IMR-90 (cell line): Measurements from ENCODE around the gene LAMC3. TPM values are rescaled to one million over a fixed set of nuclear protein-coding genes. Genes with fewer than 3 reads are reported as not detected.

Source experiments
- ATAC-seq: fragments of 200-7000 bp; cut with Tn5 transposase; 2 replicates; pipeline ENCODE4 v1.9.1; 2020; ENCODE audit warnings: low read depth, mild to moderate bottlenecking, moderate library complexity
- BruUV-seq: library from RNA; stranded (reverse); fragments of 400-500 nt; replicated peaks from 2 replicates; lab custom pipeline; 2021; lab: Mats Ljungman, UMichigan
- CTCF ChIA-PET: fragments of 300-600 bp; formaldehyde crosslinking; extraction: SDS; loops from one replicate; lab custom pipeline; 2021; ENCODE audit warnings: antibody characterized with exemption; lab: Yijun Ruan, JAX
- POLR2A ChIA-PET: fragments of 300-600 bp; sonication (Branson Sonifier 250); formaldehyde crosslinking; loops from one replicate; lab custom pipeline; 2022; ENCODE audit warnings: antibody characterized with exemption; ENCODE audit not compliant: unreplicated experiment; lab: Charles Lee
- DNase-seq: peaks from one replicate; pipeline ENCODE4 v3.0.0; 2013
- H2AFZ ChIP-seq: replicated peaks from 2 replicates; pipeline ENCODE3; 2013; ENCODE audit warnings: low read length, mild to moderate bottlenecking; ENCODE audit not compliant: poor library complexity
- H2AK5ac ChIP-seq: 2 replicates; pipeline ENCODE4 v1.6.1; 2013; ENCODE audit warnings: low read depth, low read length, inconsistent platforms
- H2AK9ac ChIP-seq: replicated peaks from 2 replicates; pipeline ENCODE3; 2013; ENCODE audit warnings: mild to moderate bottlenecking, low read depth, low read length, moderate library complexity; ENCODE audit not compliant: poor library complexity
- H2BK120ac ChIP-seq: 2 replicates; pipeline ENCODE4 v1.6.1; 2013; ENCODE audit warnings: low read depth, low read length, inconsistent platforms
- H2BK15ac ChIP-seq: 3 replicates; pipeline ENCODE4 v1.6.1; 2013; ENCODE audit warnings: low read depth, low read length, inconsistent platforms
- H2BK20ac ChIP-seq: 2 replicates; pipeline ENCODE4 v1.6.1; 2013; ENCODE audit warnings: low read depth, mild to moderate bottlenecking, inconsistent platforms, low read length, moderate library complexity
- H2BK5ac ChIP-seq: 2 replicates; pipeline ENCODE4 v1.6.1; 2013; ENCODE audit warnings: mild to moderate bottlenecking, low read depth, low read length, inconsistent platforms; ENCODE audit not compliant: poor library complexity, severe bottlenecking
- H3K14ac ChIP-seq: replicated peaks from 2 replicates; pipeline ENCODE4 v1.6.1; 2013; ENCODE audit warnings: low read depth, low read length, inconsistent platforms
- H3K18ac ChIP-seq: 2 replicates; pipeline ENCODE4 v1.6.1; 2013; ENCODE audit warnings: low read depth, low read length, control low read depth
- H3K23ac ChIP-seq: 2 replicates; pipeline ENCODE4 v1.6.1; 2013; ENCODE audit warnings: low read depth, low read length, inconsistent platforms
- H3K27ac ChIP-seq: 2 replicates; pipeline ENCODE4 v1.5.1; 2013; ENCODE audit warnings: mild to moderate bottlenecking, control low read depth, low read length; ENCODE audit not compliant: insufficient read depth
- H3K27me3 ChIP-seq: 2 replicates; pipeline ENCODE4 v1.6.1; 2013; ENCODE audit warnings: low read length; ENCODE audit not compliant: control insufficient read depth, insufficient read depth
- H3K36me3 ChIP-seq: 2 replicates; pipeline ENCODE4 v1.6.1; 2013; ENCODE audit warnings: low read length, mixed read lengths; ENCODE audit not compliant: control insufficient read depth, insufficient read depth
- H3K4ac ChIP-seq: 2 replicates; pipeline ENCODE4 v1.6.1; 2013; ENCODE audit warnings: low read depth, low read length, inconsistent platforms
- H3K4me1 ChIP-seq: 2 replicates; pipeline ENCODE4 v1.6.1; 2013; ENCODE audit warnings: low read length, mixed read lengths; ENCODE audit not compliant: control insufficient read depth, insufficient read depth
- H3K4me2 ChIP-seq: 2 replicates; pipeline ENCODE4 v1.6.1; 2013; ENCODE audit warnings: low read depth, mild to moderate bottlenecking, control low read depth, low read length, moderate library complexity
- H3K4me3 ChIP-seq: 2 replicates; pipeline ENCODE4 v1.5.1; 2013; ENCODE audit warnings: low read depth, mild to moderate bottlenecking, control low read depth, low read length, moderate library complexity; ENCODE audit not compliant: insufficient read depth
- H3K56ac ChIP-seq: 2 replicates; pipeline ENCODE4 v1.6.1; 2013; ENCODE audit warnings: low read length, inconsistent platforms; ENCODE audit not compliant: insufficient read depth; ENCODE audit errors: extremely low read depth
- H3K79me1 ChIP-seq, 2 experiments: 2 replicates each; pipeline ENCODE4 v1.6.1; 2013; ENCODE audit warnings: low read length in 2 of 2, inconsistent platforms in 1 of 2, low read depth in 1 of 2
- H3K9ac ChIP-seq: 2 replicates; pipeline ENCODE4 v1.6.1; 2013; ENCODE audit warnings: low read depth, low read length, control low read depth
- H3K9me1 ChIP-seq: 2 replicates; pipeline ENCODE4 v1.6.1; 2013; ENCODE audit warnings: low read length, inconsistent platforms; ENCODE audit not compliant: insufficient read depth
- H3K9me3 ChIP-seq: 2 replicates; pipeline ENCODE4 v1.6.1; 2013; ENCODE audit warnings: low read length; ENCODE audit not compliant: control insufficient read depth, insufficient read depth
- H4K20me1 ChIP-seq: 2 replicates; pipeline ENCODE4 v1.6.1; 2013; ENCODE audit warnings: low read length, inconsistent platforms; ENCODE audit not compliant: insufficient read depth
- H4K5ac ChIP-seq: 2 replicates; pipeline ENCODE4 v1.6.1; 2013; ENCODE audit warnings: mild to moderate bottlenecking, low read depth, low read length, control low read depth
- H4K8ac ChIP-seq, 2 experiments: 2 replicates each; pipeline ENCODE4 v1.6.1; 2013; ENCODE audit warnings: low read depth in 2 of 2, low read length in 2 of 2, control low read depth in 1 of 2, inconsistent platforms in 1 of 2
- H4K91ac ChIP-seq: 2 replicates; pipeline ENCODE4 v1.6.1; 2013; ENCODE audit warnings: low read depth, low read length, inconsistent platforms; ENCODE audit not compliant: insufficient read depth
- BHLHE40 ChIP-seq: fragments of 150-350 bp; IDR thresholded peaks from 2 replicates; pipeline ENCODE4 v1.6.1; 2016; ENCODE audit warnings: mild to moderate bottlenecking, low read depth, low read length
- CTCF ChIP-seq: conservative IDR thresholded peaks from 2 replicates; pipeline ENCODE4 v1.5.1; 2012; ENCODE audit warnings: mild to moderate bottlenecking, low read depth, low read length, improper control_type of control experiment
- ELK1 ChIP-seq: fragments of 150-350 bp; IDR thresholded peaks from 2 replicates; pipeline ENCODE4 v1.6.1; 2016; ENCODE audit warnings: low read depth, mild to moderate bottlenecking, low read length, moderate library complexity, borderline replicate concordance
- FOS ChIP-seq: fragments of 150-350 bp; IDR thresholded peaks from 2 replicates; pipeline ENCODE4 v1.6.1; 2016; ENCODE audit warnings: low read depth, low read length
- MAZ ChIP-seq: IDR thresholded peaks from 2 replicates; pipeline ENCODE4 v1.6.1; 2012; ENCODE audit warnings: low read depth, mild to moderate bottlenecking, low read length, improper control_type of control experiment, moderate library complexity, borderline replicate concordance
- POLR2A ChIP-seq: IDR thresholded peaks from 2 replicates; pipeline ENCODE4 v1.6.1; 2012; ENCODE audit warnings: mild to moderate bottlenecking, low read depth, low read length
- RFX5 ChIP-seq: IDR thresholded peaks from 2 replicates; pipeline ENCODE4 v1.8.0; 2012; ENCODE audit warnings: low read depth, mild to moderate bottlenecking, low read length, moderate library complexity
- USF2 ChIP-seq: fragments of 150-350 bp; IDR thresholded peaks from 2 replicates; pipeline ENCODE4 v1.6.1; 2017; ENCODE audit warnings: mild to moderate bottlenecking, antibody characterized with exemption, low read length, low read depth
- WGBS, 2 experiments: methylation state at CpG; one replicate each; pipeline versions ENCODE4 v1.1.5 to v1.1.7; 2013; ENCODE audit warnings: missing lambda C conversion rate in 2 of 2; ENCODE audit not compliant: insufficient read length in 1 of 2; ENCODE audit errors: extremely low coverage in 2 of 2; 5-methylcytosine and 5-hydroxymethylcytosine counted together
- dilution Hi-C: fragments of 300-500 bp; cut with HindIII; formaldehyde crosslinking; loops from one replicate; pipeline ENCODE4 v1.14.3; 2018; ENCODE audit warnings: low sequenced_read_pairs; ENCODE audit not compliant: unreplicated experiment
- in situ Hi-C: fragments of 300-500 bp; cut with MboI; formaldehyde crosslinking; loops from 3 replicates; pipeline ENCODE4 v1.14.3; 2019; ENCODE audit warnings: low sequenced_read_pairs, inconsistent platforms, mixed read lengths
- intact Hi-C: fragments of 100-400 bp; cut with micrococcal nuclease; formaldehyde crosslinking; loops from 2 replicates; pipeline ENCODE4 v1.10.0; 2022
- polyA plus RNA-seq, 3 experiments: library from polyadenylated mRNA; depleted of rRNA; stranded (reverse); fragments of >200 nt; gene quantifications; 2 replicates each; pipeline ENCODE4 v1.2.3, GENCODE V29; 2012; ENCODE audit warnings: low replicate concordance in 1 of 3
- total RNA-seq: library from RNA; depleted of rRNA; stranded (reverse); fragments of >200 nt; gene quantifications from 2 replicates; pipeline ENCODE4 v1.2.3, GENCODE V29; 2012

Gene LAMC3
- total and polyA plus RNA-seq, 2 of the 4 experiments (the other 2 are of a cell fraction): not detected

GRCh38 chr9:131103024-131103423 lies 94.0 kb downstream of the LAMC3 start:
- Histone ChIP-seq H3K9me1 (no peaks in the 10 kb centered on the region), H3K27me3 (peaks cover 27% of the 10 kb centered on the region), H3K23ac (no peak overlapping the region), H4K20me1 (no peaks in the 10 kb centered on the region), H2AK5ac (no peak overlapping the region), H3K4ac (no peak overlapping the region), H3K4me1 (0 out of 2 replicates have a peak, but pooled peaks cover 2% of the 10 kb centered on the region), H3K79me1 (no peaks in the 10 kb centered on the region), H2BK120ac (no peak overlapping the region), H4K8ac (no peak overlapping the region), H2BK20ac (no peak overlapping the region), H3K9me3 (no peaks in the 10 kb centered on the region), H3K56ac (no peak overlapping the region), H2AK9ac (no peak overlapping the region), H2BK5ac (no peak overlapping the region), H3K18ac (no peak overlapping the region), H3K4me3 (no peak overlapping the region), H4K91ac (no peak overlapping the region), H3K36me3 (no peaks in the 10 kb centered on the region), H3K27ac (no peak overlapping the region), H2BK15ac (no peak overlapping the region), H3K4me2 (no peak overlapping the region), H2AFZ (no peak overlapping the region), H3K14ac (no peak overlapping the region), H4K5ac (no peak overlapping the region), H3K9ac (no peak overlapping the region)
- dilution Hi-C loops: no loop called here
- POLR2A ChIA-PET: no interaction called here
- WGBS, 2 experiments: 47% methylated on average over 3 of the region's 9 CpGs; no CpG with 5 or more reads in 1 of the 2 experiments
- no peak for DNase-seq
- intact Hi-C loops: no loop called here
- in situ Hi-C loops: no loop called here
- no TSS peak for BruUV-seq
- no peak for ATAC-seq
- TF ChIP-seq USF2 (no peak), BHLHE40 (no peak), ELK1 (no peak), POLR2A (no peak), MAZ (no peak), RFX5 (no peak), CTCF (no peak), FOS (no peak)
- CTCF ChIA-PET: no interaction called here
